ENCODE measurements around the gene TLCD4. TPM values are rescaled to one million over a fixed set of nuclear protein-coding genes. Genes with fewer than 3 reads are reported as not detected.

Gene TLCD4
- total and polyA plus RNA-seq, 2 of the 8 experiments (the other 6 are each of a cell fraction or from before 2014, with no cell fraction given) = 0.79 to 4.2 TPM

DNA sequence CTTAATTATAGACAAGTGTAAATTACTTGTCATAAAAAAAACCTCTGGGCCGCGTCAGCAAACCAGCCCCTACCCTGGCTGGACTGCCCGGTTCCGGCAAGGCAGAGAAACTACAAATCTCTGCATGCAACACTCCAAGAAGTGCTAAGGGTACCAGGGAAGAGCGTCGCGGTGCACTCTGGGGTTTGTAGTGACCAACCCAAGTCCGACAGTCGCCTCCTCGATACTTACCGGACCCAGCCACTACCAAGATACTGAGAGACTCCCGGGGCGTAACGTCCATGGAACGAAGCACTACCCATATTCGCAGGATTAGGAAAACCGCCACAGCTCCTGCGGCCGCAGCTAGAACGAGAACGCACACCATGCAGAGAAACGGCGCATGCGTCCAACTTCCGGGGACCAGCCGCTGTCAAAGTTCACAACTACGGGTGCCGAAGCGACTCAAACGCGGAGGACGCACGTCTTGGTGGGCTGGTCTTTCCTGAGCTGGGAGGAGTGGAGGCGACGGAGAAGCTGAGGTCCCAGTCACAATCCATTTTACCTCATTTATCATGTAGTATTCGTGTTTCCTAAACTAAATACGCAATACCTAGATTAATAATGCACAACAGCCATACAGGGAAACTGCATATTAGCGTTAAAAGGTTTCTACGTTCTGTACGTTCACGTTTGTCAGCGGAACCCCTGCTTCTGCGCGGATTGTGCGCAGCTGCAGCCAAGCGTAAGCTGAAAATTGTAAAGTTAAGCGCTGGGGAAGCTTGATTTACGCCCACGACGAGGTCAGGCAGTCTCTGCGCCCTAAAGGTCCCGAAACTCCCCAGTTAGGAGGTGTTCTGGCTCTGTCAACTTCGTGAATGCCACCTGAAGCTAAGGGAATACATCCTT is 44.4 kb upstream of the TLCD4 start, which contains the start of gene ALG14:
TSS of gene ALG14 (minus strand) at position 420 of the 888 bp plus-strand sequence. CDS start at position 367, 53 bp downstream.
- CTCF ChIA-PET (ENCODE audit: partially characterized antibody) = interaction anchor here (1.2 to 3.7 kb wide), 4 partner anchors 12 to 161 kb away, joined by 4 to 19 read pairs (median 8); partner anchors contain the start of genes RWDD3 and TLCD4
- Histone ChIP-seq H2AK5ac (ENCODE audit: low read depth, low read length) (no peak within 1 kb of the TSS), H4K5ac (ENCODE audit: insufficient read length, low read depth, low read length) (peak within 1 kb of the TSS; percentile 98), H3K27me3 (replicated peaks in 1 of 4; ENCODE audit: control insufficient read depth in 3 of 4, extremely low read depth in 1 of 4, insufficient read depth in 3 of 4, low read length in 3 of 4) (no peaks in the 10 kb centered on the region), H2BK15ac (ENCODE audit: low read length) (no peak within 1 kb of the TSS; the same call in 1 of the 2 replicates), H3K27ac (ENCODE audit: low read depth, low read length) (no peak within 1 kb of the TSS), H3K4ac (replicated peaks; ENCODE audit: insufficient read length, low read depth, low read length) (peak within 1 kb of the TSS; percentile 57), H2BK12ac (ENCODE audit: low read depth, low read length) (0 out of 2 replicates have a peak within 1 kb of the TSS, but pooled peaks have one; percentile 45), H3K79me2 (ENCODE audit: control insufficient read depth in 1 of 2, insufficient read depth in 2 of 2, low read length in 2 of 2) (no peaks in the 10 kb centered on the region), H3K14ac (ENCODE audit: insufficient read length) (no peak within 1 kb of the TSS), H3K23ac (ENCODE audit: insufficient read length) (no peak within 1 kb of the TSS), H2AFZ (ENCODE audit: low read length) (peak within 1 kb of the TSS; percentile 100), H4K8ac (ENCODE audit: extremely low read depth, insufficient read depth, low read length) (peak within 1 kb of the TSS; percentile 9), H3K9me3 (ENCODE audit: insufficient read depth in 2 of 2, low read depth in 1 of 2, low read length in 1 of 2) (no peaks in the 10 kb centered on the region), H3K4me2 (ENCODE audit: insufficient read depth in 1 of 2, low read depth in 2 of 2, low read length in 2 of 2) (peak within 1 kb of the TSS; percentile 79 to 95), H3K56ac (replicated peaks; ENCODE audit: insufficient read length, low read depth, low read length) (peak within 1 kb of the TSS; percentile 88), H2BK20ac (ENCODE audit: low read length) (no peak within 1 kb of the TSS), H3K9ac (replicated peaks in 1 of 4; ENCODE audit: extremely low read depth in 1 of 4, low read depth in 3 of 4, low read length in 3 of 4) (peak within 1 kb of the TSS in 3 of 4 experiments; percentile 45 to 65 (median 59); a peak in 3 of 7 replicates), H2BK120ac (replicated peaks; ENCODE audit: low read depth, low read length) (peak within 1 kb of the TSS; percentile 80), H3K79me1 (ENCODE audit: low read depth, low read length) (no peaks in the 10 kb centered on the region), H3K4me3 (ENCODE audit: extremely low read depth in 1 of 4, insufficient read depth in 2 of 4, low read depth in 3 of 4, low read length in 4 of 4) (peak within 1 kb of the TSS; percentile 81 to 95 (median 88)), H4K20me1 (replicated peaks in 1 of 2; ENCODE audit: control insufficient read depth in 1 of 2, insufficient read depth in 2 of 2, low read length in 2 of 2) (no peaks in the 10 kb centered on the region), H3K4me1 (replicated peaks in 1 of 4; ENCODE audit: control insufficient read depth in 3 of 4, insufficient read depth in 4 of 4, low read length in 3 of 4) (no peaks in the 10 kb centered on the region), H3K36me3 (ENCODE audit: control insufficient read depth in 2 of 4, insufficient read depth in 4 of 4, low read length in 3 of 4) (no peaks in the 10 kb centered on the region), H3K23me2 (ENCODE audit: low read depth, low read length) (peaks cover 3% of the 10 kb centered on the region), H3K18ac (ENCODE audit: extremely low read depth, low read length) (peak within 1 kb of the TSS; percentile 91; the same call in 1 of the 2 replicates), H2BK5ac (ENCODE audit: low read depth, low read length) (peak within 1 kb of the TSS; percentile 92; the same call in 1 of the 2 replicates), H4K91ac (replicated peaks; ENCODE audit: insufficient read length, low read length) (peak within 1 kb of the TSS; percentile 93)
- 3% methylated on average over 53 of the region's 53 CpGs; no CpG with 5 or more reads in 1 of the 2 experiments for WGBS, 2 experiments (ENCODE audit: extremely low coverage in 1 of 2, insufficient coverage in 1 of 2, insufficient read length in 1 of 2, insufficient replicate concordance in 2 of 2, low coverage in 1 of 2, low lambda C conversion rate in 2 of 2, missing lambda C conversion rate in 1 of 2)
- POLR2A ChIA-PET (ENCODE audit: partially characterized antibody) = interaction anchor here (1.0 to 1.3 kb wide), 4 partner anchors 11 to 161 kb away, joined by 3 to 4 read pairs (median 3); partner anchors contain the start of genes CNN3, RWDD3 and TLCD4
- FAIRE-seq (peak; percentile 82), DNase-seq (ENCODE audit: low read depth in 1 of 2, low spot score in 2 of 2) (peak; percentile 79 to 90)
- TF ChIP-seq CREB1 (IDR thresholded peaks at IDR 0.05) = peak; percentile 55
- no peak for TF ChIP-seq CHD1 (IDR thresholded peaks at IDR 0.05; ENCODE audit: low read depth, low read length)
- no peak for TF ChIP-seq TBP (IDR thresholded peaks at IDR 0.05; ENCODE audit: low read depth, low read length)
- no peak for TF ChIP-seq SIRT6 (IDR thresholded peaks at IDR 0.05; ENCODE audit: low read length)
- no peak for TF ChIP-seq BRCA1 (IDR thresholded peaks at IDR 0.05; ENCODE audit: low read depth, low read length)
- TF ChIP-seq FOSL1 (IDR thresholded peaks at IDR 0.05; ENCODE audit: insufficient read depth, low read depth, low read length) = no peak
- TF ChIP-seq POLR2A (IDR thresholded peaks at IDR 0.05; ENCODE audit: control extremely low read depth in 1 of 2, low read depth in 2 of 2, low read length in 2 of 2) = no peak
- TF ChIP-seq JUN (IDR thresholded peaks at IDR 0.05; ENCODE audit: low read depth, low read length) = no peak
- TF ChIP-seq MAX (IDR thresholded peaks at IDR 0.05) = peak; percentile 86
- no peak for TF ChIP-seq SP1 (IDR thresholded peaks at IDR 0.05; ENCODE audit: low read depth, low read length)
- TF ChIP-seq EP300 (IDR thresholded peaks at IDR 0.05; ENCODE audit: borderline replicate concordance in 1 of 2, low read depth in 2 of 2, low read length in 2 of 2) = no peak
- TF ChIP-seq MAFK (IDR thresholded peaks at IDR 0.05; ENCODE audit: low read depth, low read length) = no peak

Data from H1 (cell line).